WERI-Rb-1 (cell line): ENCODE results near the gene PTS.

Source experiments
- DNase-seq: peaks from one replicate; pipeline ENCODE4 v3.0.0-alpha.2; 2020
- H3K27ac ChIP-seq: fragments of 250-450 bp; sonication (Bioruptor Pico); 2 replicates; pipeline ENCODE4 v1.5.1; 2020; ENCODE audit warnings: mild to moderate bottlenecking, moderate library complexity
- H3K27me3 ChIP-seq: fragments of 250-450 bp; sonication (Bioruptor Pico); 2 replicates; pipeline ENCODE4 v1.5.1; 2021; ENCODE audit warnings: mild to moderate bottlenecking, low read depth, moderate library complexity; ENCODE audit not compliant: insufficient read depth, severe bottlenecking
- H3K36me3 ChIP-seq: fragments of 250-450 bp; sonication (Bioruptor Pico); 2 replicates; pipeline ENCODE4 v1.5.1; 2020; ENCODE audit warnings: mild to moderate bottlenecking, moderate library complexity
- H3K4me3 ChIP-seq: 2 replicates; pipeline ENCODE4 v1.5.1; 2011; ENCODE audit warnings: low read depth, mild to moderate bottlenecking, control low read depth, low read length
- H3K9me3 ChIP-seq: fragments of 250-450 bp; sonication (Bioruptor Pico); 2 replicates; pipeline ENCODE4 v1.5.1; 2021; ENCODE audit warnings: mild to moderate bottlenecking, moderate library complexity; ENCODE audit not compliant: severe bottlenecking
- TF ChIP-seq, protein P1 (sequence below): IDR thresholded peaks from 2 replicates; pipeline ENCODE4 v1.5.1; 2011; ENCODE audit warnings: low read depth, mild to moderate bottlenecking, control low read depth, inconsistent platforms, low read length

PTS gene

DNA sequence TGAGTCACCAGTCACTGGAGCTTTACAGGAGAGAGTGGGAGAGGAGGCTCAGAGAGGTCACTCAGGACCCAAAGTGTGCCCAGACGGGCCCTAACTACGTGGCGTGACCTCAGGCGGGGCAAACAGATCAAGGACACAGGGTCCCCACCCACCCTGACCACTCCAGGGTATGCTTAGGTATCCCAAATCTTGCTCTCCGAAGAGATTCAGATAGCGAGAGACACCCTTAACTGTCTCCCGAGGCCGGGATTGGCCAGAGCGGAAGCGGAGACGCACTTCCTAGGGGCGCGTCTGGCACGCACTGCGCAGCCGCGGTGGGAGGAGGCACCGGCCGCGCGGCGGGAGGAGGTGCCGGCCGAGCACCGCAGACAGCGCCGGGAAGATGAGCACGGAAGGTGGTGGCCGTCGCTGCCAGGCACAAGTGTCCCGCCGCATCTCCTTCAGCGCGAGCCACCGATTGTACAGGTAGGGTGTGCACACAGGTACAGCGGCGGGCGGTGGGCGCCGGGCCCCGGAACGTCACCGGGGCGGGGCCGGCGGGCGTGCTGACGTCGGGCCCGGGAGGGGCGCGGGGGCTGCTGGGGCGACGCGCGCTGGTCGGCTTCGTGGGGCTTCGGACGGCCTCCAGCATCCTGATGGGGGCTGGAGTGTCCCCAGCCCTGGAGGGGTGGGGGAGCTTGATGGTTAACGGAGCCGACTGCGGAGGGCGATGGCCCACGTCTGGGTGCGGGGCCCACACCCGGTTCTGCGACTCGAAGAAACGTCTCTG, at the start of gene PTS:
Gene PTS, plus strand, starts transcription at position 367 of the 769 bp plus-strand sequence. Its CDS starts 16 bp downstream, at position 383.
- Histone ChIP-seq H3K9me3 (no peaks in the 10 kb centered on the region), H3K4me3 (peak within 1 kb of the TSS; percentile 93), H3K27me3 (no peaks in the 10 kb centered on the region), H3K36me3 (peaks cover 22% of the 10 kb centered on the region), H3K27ac (peak within 1 kb of the TSS; percentile 91)
- TF ChIP-seq, protein P1, sequence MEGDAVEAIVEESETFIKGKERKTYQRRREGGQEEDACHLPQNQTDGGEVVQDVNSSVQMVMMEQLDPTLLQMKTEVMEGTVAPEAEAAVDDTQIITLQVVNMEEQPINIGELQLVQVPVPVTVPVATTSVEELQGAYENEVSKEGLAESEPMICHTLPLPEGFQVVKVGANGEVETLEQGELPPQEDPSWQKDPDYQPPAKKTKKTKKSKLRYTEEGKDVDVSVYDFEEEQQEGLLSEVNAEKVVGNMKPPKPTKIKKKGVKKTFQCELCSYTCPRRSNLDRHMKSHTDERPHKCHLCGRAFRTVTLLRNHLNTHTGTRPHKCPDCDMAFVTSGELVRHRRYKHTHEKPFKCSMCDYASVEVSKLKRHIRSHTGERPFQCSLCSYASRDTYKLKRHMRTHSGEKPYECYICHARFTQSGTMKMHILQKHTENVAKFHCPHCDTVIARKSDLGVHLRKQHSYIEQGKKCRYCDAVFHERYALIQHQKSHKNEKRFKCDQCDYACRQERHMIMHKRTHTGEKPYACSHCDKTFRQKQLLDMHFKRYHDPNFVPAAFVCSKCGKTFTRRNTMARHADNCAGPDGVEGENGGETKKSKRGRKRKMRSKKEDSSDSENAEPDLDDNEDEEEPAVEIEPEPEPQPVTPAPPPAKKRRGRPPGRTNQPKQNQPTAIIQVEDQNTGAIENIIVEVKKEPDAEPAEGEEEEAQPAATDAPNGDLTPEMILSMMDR = no peak
- DNase-seq = peak; percentile 82

DNA sequence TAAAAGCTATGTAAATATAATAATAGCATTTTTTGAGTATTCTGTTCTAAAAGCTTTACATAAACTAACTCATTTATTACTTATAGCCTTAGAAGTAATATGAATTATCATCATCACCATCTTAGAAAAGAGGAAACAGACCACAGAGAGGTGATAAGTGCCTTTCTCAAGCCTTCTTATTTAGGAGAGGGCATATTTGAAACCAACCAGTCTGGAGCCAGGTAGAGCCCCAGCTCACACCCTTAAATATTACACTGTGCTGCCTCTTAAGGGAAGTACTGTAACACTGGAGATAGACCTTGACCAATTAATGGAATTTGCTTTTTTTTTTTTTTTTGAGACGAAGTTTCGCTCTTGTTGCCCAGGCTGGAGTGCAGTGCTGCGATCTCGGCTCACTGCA, 48.6 kb upstream of the PTS start:
- H3K27me3 ChIP-seq = no peaks in the 10 kb centered on the region
- TF ChIP-seq, protein P1 = no peak

DNA sequence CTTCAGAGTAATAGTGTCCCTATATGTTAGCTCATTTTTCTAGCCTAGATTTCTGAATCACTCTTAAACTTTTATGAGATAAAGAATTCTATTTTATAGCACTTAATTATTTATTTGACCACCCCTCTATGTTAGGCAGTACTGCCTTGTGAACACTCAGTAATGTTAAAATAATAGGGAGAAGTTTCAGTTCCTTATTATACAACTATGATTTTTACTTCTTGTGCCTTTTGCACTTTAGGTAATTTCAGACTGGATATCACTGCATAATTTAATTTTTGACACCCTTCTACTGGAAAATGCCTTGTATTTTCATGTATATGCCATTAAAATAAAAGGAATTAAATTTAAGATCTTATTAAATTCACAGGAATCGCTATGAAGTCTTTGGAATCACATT, 47.8 kb upstream of the PTS start:
- Histone ChIP-seq H3K9me3 (no peaks in the 10 kb centered on the region), H3K27ac (no peak overlapping the region), H3K4me3 (no peak overlapping the region), H3K36me3 (no peaks in the 10 kb centered on the region), H3K27me3 (no peaks in the 10 kb centered on the region)
- TF ChIP-seq, protein P1 = no peak
- DNase-seq = no peak

More for the DNA sequence above, 48.6 kb upstream of the PTS start:
- H3K36me3 ChIP-seq = no peaks in the 10 kb centered on the region
- H3K27ac ChIP-seq = no peak overlapping the region
- no peaks in the 10 kb centered on the region for H3K9me3 ChIP-seq
- no peak for DNase-seq
- H3K4me3 ChIP-seq = no peak overlapping the region

DNA sequence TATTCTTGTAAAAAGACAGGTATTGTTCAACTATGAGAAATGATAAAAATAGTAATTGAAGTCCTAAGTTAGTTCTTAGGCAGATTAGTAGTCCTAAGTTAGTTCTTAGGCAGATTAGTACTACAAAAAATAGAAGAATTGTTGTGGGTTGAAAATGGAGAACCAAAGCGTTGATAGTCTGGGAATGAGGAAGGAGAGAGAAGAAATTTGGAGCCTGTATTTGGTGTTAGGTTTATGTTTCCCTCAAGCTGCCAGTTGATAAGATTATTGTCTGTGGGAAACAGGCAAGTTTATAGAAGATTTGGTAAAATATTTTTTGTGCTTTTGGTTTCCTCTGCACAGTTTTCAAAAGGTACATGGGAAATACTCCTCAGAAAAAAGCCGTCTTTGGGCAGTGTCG, 47.3 kb upstream of the PTS start:
- no peak for DNase-seq
- Histone ChIP-seq H3K27ac (no peak overlapping the region), H3K27me3 (no peaks in the 10 kb centered on the region), H3K9me3 (no peaks in the 10 kb centered on the region), H3K36me3 (no peaks in the 10 kb centered on the region), H3K4me3 (no peak overlapping the region)
- TF ChIP-seq, protein P1 = no peak

DNA sequence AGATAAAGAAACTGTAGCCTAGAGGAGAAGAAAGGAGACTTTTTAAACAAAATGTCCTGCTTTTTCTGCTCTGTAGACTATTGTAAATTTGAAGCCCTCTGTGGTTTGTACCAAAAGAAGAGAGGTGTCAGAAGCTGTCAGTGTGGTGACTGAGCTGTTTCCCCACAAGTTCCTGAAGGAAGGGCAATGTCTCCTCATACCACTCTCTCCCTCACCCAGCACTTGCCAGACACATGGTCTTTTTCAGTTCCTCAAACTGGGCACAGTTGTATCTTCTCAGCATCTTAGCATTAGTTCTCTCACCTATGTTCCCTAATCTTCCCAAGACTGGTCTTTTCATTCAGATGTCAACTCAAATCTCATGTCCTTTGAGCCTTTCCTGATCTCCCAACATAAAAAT, 46.6 kb upstream of the PTS start:
- TF ChIP-seq, protein P1 = no peak
- Histone ChIP-seq H3K36me3 (no peaks in the 10 kb centered on the region), H3K27me3 (no peaks in the 10 kb centered on the region), H3K9me3 (no peaks in the 10 kb centered on the region), H3K4me3 (no peak overlapping the region), H3K27ac (no peak overlapping the region)
- DNase-seq = no peak

DNA sequence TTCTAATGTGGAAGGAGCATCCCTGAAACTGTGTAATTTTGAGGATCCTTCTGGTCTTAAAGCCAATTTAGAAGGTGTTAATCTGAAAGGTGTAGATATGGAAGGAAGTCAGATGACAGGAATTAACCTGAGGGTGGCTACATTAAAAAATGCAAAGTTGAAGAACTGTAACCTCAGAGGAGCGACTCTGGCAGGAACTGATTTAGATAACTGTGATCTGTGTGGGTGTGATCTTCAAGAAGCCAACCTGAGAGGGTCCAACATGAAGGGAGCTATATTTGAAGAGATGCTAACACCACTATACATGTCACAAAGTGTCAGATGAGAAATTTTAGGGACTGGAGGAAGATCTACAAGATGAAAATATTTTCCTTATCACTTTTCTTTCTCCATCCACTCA, 43.4 kb upstream of the PTS start:
- no peak overlapping the region for H3K27ac ChIP-seq
- H3K4me3 ChIP-seq = no peak overlapping the region
- TF ChIP-seq, protein P1 = no peak
- no peaks in the 10 kb centered on the region for H3K36me3 ChIP-seq
- DNase-seq = no peak
- no peaks in the 10 kb centered on the region for H3K9me3 ChIP-seq
- H3K27me3 ChIP-seq = no peaks in the 10 kb centered on the region
